GM12873 (cell line): ENCODE measurements around the gene LCE1E.

Experiments used
- CTCF ChIP-seq: IDR thresholded peaks from 2 replicates; pipeline ENCODE4 v1.5.1; 2012; ENCODE audit warnings: low read depth, mild to moderate bottlenecking, moderate library complexity, low read length, control low read depth; ENCODE audit not compliant: insufficient read depth; ENCODE audit errors: missing control alignments

The LCE1E gene

DNA sequence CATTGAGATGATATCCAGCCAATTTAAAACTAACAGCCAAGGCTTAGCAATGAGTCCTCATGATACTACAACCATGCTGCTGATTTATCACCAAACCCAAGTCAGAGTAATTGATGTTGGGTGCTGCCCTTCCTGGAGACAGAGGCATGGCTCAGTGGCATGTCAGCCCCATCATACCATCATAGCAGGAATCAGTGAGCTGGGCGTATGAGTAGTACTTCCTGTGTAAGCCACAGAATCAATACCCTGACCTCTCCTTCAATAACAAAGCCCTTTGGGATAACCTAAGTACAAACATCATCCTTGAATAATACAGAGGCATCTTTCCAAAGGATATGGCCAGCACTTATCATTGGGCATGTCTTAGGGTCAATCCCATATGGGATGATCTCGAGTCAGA, 3.0 kb upstream of the LCE1E start:
- no peak for TF ChIP-seq CTCF

DNA sequence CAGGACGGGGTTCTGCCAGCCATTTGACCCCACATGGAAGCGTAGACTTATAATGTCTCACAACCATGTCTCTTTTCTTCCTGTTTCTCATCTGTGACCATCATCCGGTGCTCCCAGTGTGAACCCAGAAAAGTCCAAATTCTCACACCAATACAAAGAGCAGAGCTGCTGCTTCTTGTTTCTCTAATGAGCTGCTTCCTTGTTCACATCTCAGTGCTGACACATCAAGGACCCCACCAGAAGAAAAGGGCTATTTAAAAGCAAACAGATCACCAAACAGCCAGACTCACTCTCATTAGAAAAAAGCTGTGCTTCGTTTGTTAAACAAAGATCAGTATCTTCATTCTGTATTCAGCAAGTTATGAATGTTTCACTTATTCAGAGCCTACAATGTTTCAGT, 9.6 kb downstream of the LCE1E start:
- TF ChIP-seq CTCF, result no peak

- TF ChIP-seq CTCF, result no peak
Observed at GRCh38 chr1:152796421-152796820, 10.4 kb downstream of the LCE1E start, which contains the start of gene LCE1D. Gene LCE1D, plus strand, starts transcription at chr1:152796721. Its CDS starts 1,074 bp downstream, at chr1:152797795.

GRCh38 chr1:152801333-152801732, 15.3 kb downstream of the LCE1E start:
- TF ChIP-seq CTCF, result no peak

- TF ChIP-seq CTCF, result no peak
Observed at GRCh38 chr1:152806576-152806975, 20.5 kb downstream of the LCE1E start, which contains the start of gene LCE1C. Gene LCE1C, minus strand, starts transcription at chr1:152806651. Its CDS starts 1,173 bp downstream, at chr1:152805478.

- TF ChIP-seq CTCF, result no peak
Observed at GRCh38 chr1:152811050-152811449, 25.0 kb downstream of the LCE1E start.

DNA sequence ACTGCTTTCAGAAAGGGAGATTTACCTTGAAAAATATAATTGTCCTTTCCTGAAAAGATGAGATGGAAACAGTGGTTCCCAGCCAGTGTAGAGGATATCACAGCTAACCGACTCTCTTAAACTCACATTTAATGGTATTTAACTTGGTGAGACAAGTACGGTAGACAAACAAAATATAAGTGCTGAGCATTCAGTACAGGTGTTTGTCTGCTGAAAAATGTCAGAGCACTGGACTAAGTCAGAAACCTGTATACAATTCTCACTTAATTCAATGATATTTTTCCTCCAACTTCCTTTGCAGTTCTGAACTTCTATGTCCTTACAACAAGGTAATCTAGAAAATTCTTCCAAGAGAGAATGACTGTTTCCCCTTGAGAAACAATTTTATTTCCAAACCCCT, 25.6 kb downstream of the LCE1E start, which contains the start of gene LCE1B:
Gene LCE1B (plus strand): TSS at position 301 of the 400 bp plus-strand sequence. CDS start 476 bp downstream, outside the sequence.
- TF ChIP-seq CTCF, result no peak
